Natural killer cell (primary cell): ENCODE results near the gene CDH13. TPM values are rescaled to one million over a fixed set of nuclear protein-coding genes. Genes with fewer than 3 reads are reported as not detected.

Experiments used
- ATAC-seq, 3 donors: fragments of 150-1000 bp in 2 of 3; fragments of 200-7000 bp in 1 of 3; cut with Tn5 transposase; 1 replicate in 1 of 3; 2 replicates in 2 of 3; pipeline ENCODE4 v1.10.0; 2021; ENCODE audit warnings: mild to moderate bottlenecking in 2 of 3, moderate library complexity in 2 of 3
- DNase-seq, 2 donors: peaks; one replicate each; pipeline versions ENCODE4 v3.0.0 to v3.0.0-alpha.2; 2013 to 2021; ENCODE audit warnings: mixed read lengths in 1 of 2
- H3K27ac ChIP-seq: one replicate; pipeline ENCODE4 v1.5.1; 2013; ENCODE audit warnings: mild to moderate bottlenecking, low read length
- H3K27me3 ChIP-seq: one replicate; pipeline ENCODE4 v1.6.1; 2013; ENCODE audit warnings: low read length; ENCODE audit not compliant: control insufficient read depth, insufficient read depth
- H3K36me3 ChIP-seq: one replicate; pipeline ENCODE4 v1.6.1; 2013; ENCODE audit warnings: low read length; ENCODE audit not compliant: control insufficient read depth, insufficient read depth
- H3K4me1 ChIP-seq: one replicate; pipeline ENCODE4 v1.6.1; 2013; ENCODE audit warnings: low read length; ENCODE audit not compliant: control insufficient read depth, insufficient read depth
- H3K4me3 ChIP-seq: one replicate; pipeline ENCODE4 v1.5.1; 2013; ENCODE audit warnings: low read length
- H3K9me3 ChIP-seq: one replicate; pipeline ENCODE4 v1.6.1; 2013; ENCODE audit warnings: low read length; ENCODE audit not compliant: control insufficient read depth, insufficient read depth
- H3K27ac Mint-ChIP-seq, 2 donors: one replicate each; pipeline ENCODE4 v1.8.0; 2022; ENCODE audit warnings: mild to moderate bottlenecking in 2 of 2, mixed read lengths in 2 of 2, moderate library complexity in 1 of 2
- H3K27me3 Mint-ChIP-seq, 2 donors: one replicate each; pipeline ENCODE4 v1.8.0; 2022; ENCODE audit warnings: low read depth in 2 of 2, mixed read lengths in 2 of 2
- H3K36me3 Mint-ChIP-seq: one replicate; pipeline ENCODE4 v1.8.0; 2022; ENCODE audit warnings: mixed read lengths
- H3K4me1 Mint-ChIP-seq, 2 donors: one replicate each; pipeline ENCODE4 v1.8.0; 2022; ENCODE audit warnings: mixed read lengths in 2 of 2
- H3K4me3 Mint-ChIP-seq: one replicate; pipeline ENCODE4 v1.8.0; 2022; ENCODE audit warnings: mild to moderate bottlenecking, moderate library complexity, mixed read lengths
- H3K9me3 Mint-ChIP-seq, 2 donors: one replicate each; pipeline ENCODE4 v1.8.0; 2022; ENCODE audit warnings: mixed read lengths in 2 of 2
- CTCF ChIP-seq: fragments of 200-600 bp; IDR thresholded peaks from one replicate; pipeline ENCODE4 v1.8.0; 2022; ENCODE audit warnings: antibody characterized with exemption
- WGBS: methylation state at CpG from one replicate; pipeline ENCODE4 v1.1.7; 2013; ENCODE audit warnings: missing lambda C conversion rate; ENCODE audit not compliant: insufficient coverage; 5-methylcytosine and 5-hydroxymethylcytosine counted together
- intact Hi-C: fragments of 100-400 bp; cut with micrococcal nuclease; formaldehyde crosslinking; loops from one replicate; pipeline ENCODE4 v1.14.2; 2022
- total RNA-seq, 4 donors: library from RNA; stranded (reverse); fragments of 120-200 nt in 1 of 4; gene quantifications; one replicate each; pipeline versions ENCODE4 v1.2.3 to v1.2.4, GENCODE V29; 2013 to 2022

CDH13 gene
- total RNA-seq, 3 donors from 2014 or later (not counting 1 experiment from before 2014, with no cell fraction given) = not detected

- Mint-ChIP-seq H3K4me3 (no peak overlapping the region), H3K27me3 (peaks cover 20 to 21% of the 10 kb centered on the region in 2 donors), H3K36me3 (no peaks in the 10 kb centered on the region), H3K27ac (no peak overlapping the region), H3K4me1 (peaks cover 41 to 52% of the 10 kb centered on the region in 2 donors), H3K9me3 (no peaks in the 10 kb centered on the region)
- TF ChIP-seq CTCF = no peak
- ATAC-seq (no peak), DNase-seq (no peak)
- H3K27ac ChIP-seq = no peak overlapping the region
- WGBS = 93% methylated on average over 2 of the region's 2 CpGs
- no peak overlapping the region for H3K4me3 ChIP-seq
- no peaks in the 10 kb centered on the region for H3K9me3 ChIP-seq
- peaks cover 55% of the 10 kb centered on the region for H3K4me1 ChIP-seq
- peaks cover 2% of the 10 kb centered on the region for H3K27me3 ChIP-seq
- intact Hi-C loops = loop anchor here (5.0 kb wide), 1 partner anchor 290 kb away; no protein-coding TSS in a partner anchor
- H3K36me3 ChIP-seq = no peaks in the 10 kb centered on the region
Observed at GRCh38 chr16:82657239-82657638, 30.5 kb downstream of the CDH13 start.

- DNase-seq (peak in 1 of 2 donors; percentile 24), ATAC-seq (no peak)
- intact Hi-C loops = loop anchor here (5.0 kb wide), 1 partner anchor 290 kb away; no protein-coding TSS in a partner anchor
- Histone ChIP-seq H3K9me3 (no peaks in the 10 kb centered on the region), H3K27ac (no peak overlapping the region), H3K27me3 (peaks cover 2% of the 10 kb centered on the region), H3K4me1 (peaks cover 51% of the 10 kb centered on the region), H3K36me3 (no peaks in the 10 kb centered on the region), H3K4me3 (no peak overlapping the region)
- H3K9me3 Mint-ChIP-seq = no peaks in the 10 kb centered on the region
- peaks cover 41 to 52% of the 10 kb centered on the region in 2 donors for H3K4me1 Mint-ChIP-seq
- WGBS = 67% methylated on average over 1 of the region's 1 CpG
- no peaks in the 10 kb centered on the region for H3K36me3 Mint-ChIP-seq
- peaks cover 21 to 24% of the 10 kb centered on the region in 2 donors for H3K27me3 Mint-ChIP-seq
- no peak for TF ChIP-seq CTCF
- H3K4me3 Mint-ChIP-seq = no peak overlapping the region
- no peak overlapping the region for H3K27ac Mint-ChIP-seq
Observed at GRCh38 chr16:82657786-82658185, 31.0 kb downstream of the CDH13 start.

- Histone ChIP-seq H3K4me1 (peaks cover 41% of the 10 kb centered on the region), H3K27ac (no peak overlapping the region), H3K36me3 (no peaks in the 10 kb centered on the region), H3K4me3 (no peak overlapping the region), H3K9me3 (no peaks in the 10 kb centered on the region), H3K27me3 (peaks cover 2% of the 10 kb centered on the region)
- no peak overlapping the region for H3K4me3 Mint-ChIP-seq
- TF ChIP-seq CTCF = no peak
- H3K27me3 Mint-ChIP-seq = peaks cover 28 to 30% of the 10 kb centered on the region in 2 donors
- no peaks in the 10 kb centered on the region for H3K9me3 Mint-ChIP-seq
- 85% methylated on average over 1 of the region's 2 CpGs for WGBS
- DNase-seq (no peak), ATAC-seq (no peak)
- no peak overlapping the region for H3K27ac Mint-ChIP-seq
- intact Hi-C loops = loop anchor here (5.0 kb wide), 1 partner anchor 289 kb away; no protein-coding TSS in a partner anchor
- peaks cover 34 to 45% of the 10 kb centered on the region in 2 donors for H3K4me1 Mint-ChIP-seq
- no peaks in the 10 kb centered on the region for H3K36me3 Mint-ChIP-seq
Observed at GRCh38 chr16:82658796-82659195, 32.0 kb downstream of the CDH13 start.

GRCh38 chr16:82660075-82660645, 33.4 kb downstream of the CDH13 start:
- intact Hi-C loops = no loop called here
- ATAC-seq = no peak
- H3K4me3 ChIP-seq = no peak overlapping the region
- DNase-seq = peak in 1 of 2 donors; percentile 77
- Mint-ChIP-seq H3K4me3 (no peak overlapping the region), H3K36me3 (no peaks in the 10 kb centered on the region), H3K27ac (no peak overlapping the region), H3K9me3 (no peaks in the 10 kb centered on the region), H3K27me3 (peaks cover 33 to 40% of the 10 kb centered on the region in 2 donors), H3K4me1 (peaks cover 25 to 31% of the 10 kb centered on the region in 2 donors)
- TF ChIP-seq CTCF = no peak
- peaks cover 2% of the 10 kb centered on the region for H3K27me3 ChIP-seq
- 65% methylated on average over 7 of the region's 8 CpGs for WGBS
- H3K27ac ChIP-seq = no peak overlapping the region
- H3K36me3 ChIP-seq = no peaks in the 10 kb centered on the region
- no peaks in the 10 kb centered on the region for H3K9me3 ChIP-seq
- peaks cover 29% of the 10 kb centered on the region for H3K4me1 ChIP-seq
